Mucosa of descending colon (tissue), 3 donors: Measurements from ENCODE around the gene GPC4. TPM values are rescaled to one million over a fixed set of nuclear protein-coding genes. Genes with fewer than 3 reads are reported as not detected.

ENCODE experiments used
- ATAC-seq: fragments of 200-7000 bp; cut with Tn5 transposase; one replicate; pipeline ENCODE4 v1.9.1; 2020; ENCODE audit warnings: mild to moderate bottlenecking, moderate library complexity
- DNase-seq, 3 donors: peaks; one replicate each; pipeline ENCODE4 v3.0.0-alpha.2; 2020
- H3K36me3 ChIP-seq: fragments of 200-600 bp; one replicate; pipeline ENCODE4 v1.8.0; 2021; ENCODE audit warnings: low read depth, mild to moderate bottlenecking
- H3K4me1 ChIP-seq: fragments of 200-600 bp; one replicate; pipeline ENCODE4 v1.8.0; 2021; ENCODE audit warnings: low read depth, mild to moderate bottlenecking
- H3K4me3 ChIP-seq: fragments of 200-600 bp; one replicate; pipeline ENCODE4 v1.8.0; 2021; ENCODE audit warnings: mild to moderate bottlenecking
- H3K9me3 ChIP-seq: fragments of 200-600 bp; one replicate; pipeline ENCODE4 v1.8.0; 2021; ENCODE audit warnings: mild to moderate bottlenecking
- intact Hi-C, 2 donors: fragments of 100-400 bp; cut with DNase I in 1 of 2; cut with micrococcal nuclease in 1 of 2; formaldehyde crosslinking; loops; one replicate each; pipeline versions ENCODE4 v1.11.0 to v1.11.1; 2022; cut with DNase I, micrococcal nuclease
- total RNA-seq, 3 donors: library from RNA; stranded (reverse); fragmentation: NEBNext Ultra II Directional in 2 of 3; extraction: Animal tissue kit (Norgen Biotek cat#: 25700) in 2 of 3; gene quantifications; one replicate each; pipeline versions ENCODE4 v1.2.1 to v1.2.4, GENCODE V29; 2021 to 2023
- TF ChIP-seq, protein P1 (sequence below): fragments of 200-600 bp; IDR thresholded peaks from one replicate; pipeline ENCODE4 v1.8.0; 2022; ENCODE audit warnings: antibody characterized with exemption, mild to moderate bottlenecking
- donor health status: DM: no; HTN: no; CAD: no; lungs with moderate emphysema.
- donor health status: DM: no; HTN: no; CAD: no.
- donor health status: DM: no; HTN: yes; CAD: no.

GPC4 gene
- total RNA-seq, 3 donors from 2014 or later, result 12.7 to 33.5 (median 18.4) TPM

DNA sequence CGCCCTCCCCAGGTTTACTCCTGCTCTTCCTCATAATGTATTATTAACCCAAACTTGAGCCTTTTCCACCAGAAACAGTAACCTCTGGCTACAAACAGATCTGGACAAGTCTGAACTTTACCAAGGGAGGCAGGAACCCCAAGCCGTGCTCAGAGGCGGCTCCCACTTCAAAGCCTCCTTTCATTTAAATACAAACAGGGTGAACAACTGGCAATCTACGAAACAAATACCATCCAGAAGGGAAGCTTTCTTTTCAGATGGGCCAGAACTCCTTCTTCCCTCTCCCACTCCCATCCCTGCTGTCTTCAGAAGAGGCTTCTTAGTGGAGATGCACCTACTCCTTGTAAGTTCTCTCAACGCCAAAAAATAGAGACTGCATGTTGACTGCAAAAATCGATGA lies 2.1 kb upstream of the GPC4 start:
- no peak for ATAC-seq
- TF ChIP-seq, protein P1, sequence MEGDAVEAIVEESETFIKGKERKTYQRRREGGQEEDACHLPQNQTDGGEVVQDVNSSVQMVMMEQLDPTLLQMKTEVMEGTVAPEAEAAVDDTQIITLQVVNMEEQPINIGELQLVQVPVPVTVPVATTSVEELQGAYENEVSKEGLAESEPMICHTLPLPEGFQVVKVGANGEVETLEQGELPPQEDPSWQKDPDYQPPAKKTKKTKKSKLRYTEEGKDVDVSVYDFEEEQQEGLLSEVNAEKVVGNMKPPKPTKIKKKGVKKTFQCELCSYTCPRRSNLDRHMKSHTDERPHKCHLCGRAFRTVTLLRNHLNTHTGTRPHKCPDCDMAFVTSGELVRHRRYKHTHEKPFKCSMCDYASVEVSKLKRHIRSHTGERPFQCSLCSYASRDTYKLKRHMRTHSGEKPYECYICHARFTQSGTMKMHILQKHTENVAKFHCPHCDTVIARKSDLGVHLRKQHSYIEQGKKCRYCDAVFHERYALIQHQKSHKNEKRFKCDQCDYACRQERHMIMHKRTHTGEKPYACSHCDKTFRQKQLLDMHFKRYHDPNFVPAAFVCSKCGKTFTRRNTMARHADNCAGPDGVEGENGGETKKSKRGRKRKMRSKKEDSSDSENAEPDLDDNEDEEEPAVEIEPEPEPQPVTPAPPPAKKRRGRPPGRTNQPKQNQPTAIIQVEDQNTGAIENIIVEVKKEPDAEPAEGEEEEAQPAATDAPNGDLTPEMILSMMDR, result no peak
- Histone ChIP-seq H3K4me3 (no peak overlapping the region), H3K36me3 (no peaks in the 10 kb centered on the region), H3K9me3 (no peaks in the 10 kb centered on the region), H3K4me1 (no peaks in the 10 kb centered on the region)
- DNase-seq, result no peak
- intact Hi-C loops, result loop anchor here in 1 of 2 donors (10.0 kb wide), 1 partner anchor 83 kb away; no protein-coding TSS in a partner anchor

DNA sequence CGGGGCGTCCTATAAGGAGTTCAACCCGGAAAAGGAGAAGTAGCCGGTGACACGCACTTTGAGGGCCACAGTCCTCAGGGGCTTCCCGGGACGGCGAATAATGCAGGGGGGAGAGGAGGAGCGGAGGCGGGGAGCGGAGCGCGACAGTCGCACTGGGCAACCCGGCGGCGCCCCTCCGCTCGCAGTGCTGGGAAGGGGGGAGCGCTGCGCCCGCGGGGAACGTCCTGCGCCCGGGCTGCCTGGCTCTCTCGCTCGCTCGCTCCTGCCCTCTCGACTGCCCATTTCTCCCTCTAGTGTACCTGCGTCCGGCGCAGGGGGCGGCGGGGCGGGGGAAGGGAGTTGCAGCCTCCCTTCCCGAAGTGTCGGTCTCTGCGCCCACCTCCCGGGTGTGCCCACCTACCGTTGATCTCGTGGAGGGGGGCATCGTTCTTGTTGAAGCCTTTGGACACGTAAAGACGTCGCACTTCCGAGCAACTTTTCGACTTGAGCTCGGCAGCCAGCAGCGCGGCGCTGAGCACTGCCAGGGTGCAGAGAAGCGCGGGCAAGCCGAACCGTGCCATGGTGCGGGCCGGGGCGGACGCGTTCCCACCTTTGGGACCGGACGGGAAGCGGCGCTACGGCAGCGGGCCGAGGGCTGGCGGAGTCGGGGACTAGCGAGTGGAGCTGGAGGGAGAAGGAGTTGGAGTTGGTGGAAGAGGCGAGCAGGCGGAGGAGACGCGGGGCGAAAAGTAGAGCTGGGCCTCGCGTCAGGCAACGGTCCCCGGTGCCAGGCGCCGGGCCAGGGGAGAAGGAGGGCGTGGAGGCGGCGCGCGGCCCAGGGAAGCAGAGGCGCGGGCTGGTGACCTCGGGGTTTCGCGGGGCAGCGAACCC lies 648 bp downstream of the GPC4 start:
- no peaks in the 10 kb centered on the region for H3K9me3 ChIP-seq

DNA sequence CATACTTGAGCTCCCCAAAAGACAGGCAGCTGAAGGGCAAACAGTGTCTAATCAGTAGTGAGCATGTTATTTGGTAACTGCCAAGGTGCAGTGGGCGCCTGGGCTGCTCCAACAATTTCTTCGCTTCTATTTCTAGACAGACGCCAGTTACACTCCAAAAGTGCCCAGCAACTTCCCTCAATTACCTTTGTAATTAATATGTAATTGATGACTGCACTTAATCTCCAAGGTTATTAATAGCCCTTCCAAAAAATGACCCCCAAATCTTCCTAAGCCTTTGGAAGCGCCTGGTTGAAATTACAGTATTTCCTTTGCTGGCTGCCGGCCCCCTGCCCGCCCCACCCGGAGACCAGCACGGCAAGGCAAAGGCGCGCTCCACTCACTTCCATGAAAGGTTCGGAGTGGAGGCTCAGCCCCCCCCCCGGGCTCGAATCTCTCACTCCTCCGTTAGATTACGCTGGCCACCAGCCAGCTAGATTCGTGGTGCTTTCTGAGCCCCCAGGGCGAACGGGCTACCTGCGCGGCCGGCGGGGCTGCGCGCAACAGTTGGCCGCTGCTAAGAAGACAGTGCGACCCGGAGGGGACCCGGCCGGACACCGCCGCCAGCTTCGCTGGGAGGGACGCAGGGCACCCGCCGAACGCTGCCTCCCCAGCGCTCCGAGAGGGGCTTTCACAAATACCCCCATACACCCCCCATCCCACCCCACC lies 1.9 kb downstream of the GPC4 start:
- Histone ChIP-seq H3K36me3 (no peaks in the 10 kb centered on the region), H3K4me1 (no peaks in the 10 kb centered on the region), H3K4me3 (peak overlapping the region; percentile 36), H3K9me3 (no peaks in the 10 kb centered on the region)
- TF ChIP-seq, protein P1, result no peak
- peak; percentile 5 to 46 (median 31) for DNase-seq
- no peak for ATAC-seq
- intact Hi-C loops, result loop anchor here in 1 of 2 donors (10.0 kb wide), 1 partner anchor 79 kb away; no protein-coding TSS in a partner anchor

More for the DNA sequence above, 648 bp downstream of the GPC4 start:
- TF ChIP-seq, protein P1, result no peak
- H3K36me3 ChIP-seq, result no peaks in the 10 kb centered on the region
- peak overlapping the region; percentile 36 for H3K4me3 ChIP-seq
- ATAC-seq (peak; percentile 46), DNase-seq (peak; percentile 12 to 51 (median 47))
- no peaks in the 10 kb centered on the region for H3K4me1 ChIP-seq
- intact Hi-C loops, result loop anchor here in 1 of 2 donors (10.0 kb wide), 1 partner anchor 80 kb away; no protein-coding TSS in a partner anchor

- Histone ChIP-seq H3K9me3 (no peaks in the 10 kb centered on the region), H3K4me1 (no peaks in the 10 kb centered on the region), H3K4me3 (no peak overlapping the region), H3K36me3 (no peaks in the 10 kb centered on the region)
- DNase-seq (no peak), ATAC-seq (no peak)
- intact Hi-C loops, result loop anchor here in 1 of 2 donors (10.0 kb wide), 1 partner anchor 78 kb away; no protein-coding TSS in a partner anchor
- TF ChIP-seq, protein P1, result no peak
Observed at GRCh38 chrX:133412665-133413064, 2.6 kb downstream of the GPC4 start.

DNA sequence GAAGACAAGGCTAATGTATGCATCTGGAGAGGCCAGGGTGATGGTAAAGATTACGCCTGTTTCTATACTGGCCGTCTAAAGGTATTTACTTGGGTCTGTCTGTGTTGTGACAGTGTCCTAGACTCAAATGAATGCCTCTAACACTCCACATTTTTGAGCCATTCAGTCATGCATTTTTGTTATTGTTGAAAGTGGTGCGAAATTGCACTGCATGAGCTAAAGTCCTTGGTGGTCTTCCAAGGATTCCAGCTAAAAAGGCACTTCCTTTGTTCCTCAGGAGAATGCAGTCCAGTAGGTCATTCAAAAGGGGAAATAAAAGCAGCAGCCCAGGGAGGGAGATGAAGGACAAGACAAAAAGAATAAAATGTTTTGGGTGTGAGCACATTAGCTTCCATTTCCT lies 3.0 kb downstream of the GPC4 start:
- no peak for ATAC-seq
- intact Hi-C loops, result loop anchor here in 1 of 2 donors (10.0 kb wide), 1 partner anchor 77 kb away; no protein-coding TSS in a partner anchor
- Histone ChIP-seq H3K4me3 (no peak overlapping the region), H3K4me1 (no peaks in the 10 kb centered on the region), H3K9me3 (no peaks in the 10 kb centered on the region), H3K36me3 (no peaks in the 10 kb centered on the region)
- DNase-seq, result no peak
- TF ChIP-seq, protein P1, result no peak
